Right atrium auricular region (tissue), 2 donors: ENCODE results near the gene TLK2. TPM values are rescaled to one million over a fixed set of nuclear protein-coding genes. Genes with fewer than 3 reads are reported as not detected.

Experiments used
- DNase-seq: peaks from one replicate; pipeline ENCODE4 v3.0.0-alpha.2; 2019; ENCODE audit warnings: low spot score
- H3K27ac ChIP-seq, 2 donors: fragments of 200-600 bp; sonication (generic); 1 replicate in 1 of 2; 2 replicates in 1 of 2; pipeline ENCODE4 v1.5.1; 2016 to 2019
- H3K27me3 ChIP-seq, 2 donors: fragments of 200-600 bp; sonication (generic); one replicate each; pipeline versions ENCODE4 v1.5.1 to v1.6.0; 2017 to 2019
- H3K36me3 ChIP-seq: fragments of 200-600 bp; sonication (generic); one replicate; pipeline ENCODE4 v1.5.1; 2016
- H3K4me1 ChIP-seq, 2 donors: fragments of 200-600 bp; sonication (generic); one replicate each; pipeline versions ENCODE4 v1.5.1 to v1.6.0; 2017 to 2019
- H3K4me3 ChIP-seq, 2 donors: fragments of 200-600 bp; sonication (generic); 1 replicate in 1 of 2; 2 replicates in 1 of 2; pipeline ENCODE4 v1.5.1; 2017 to 2019; ENCODE audit warnings: mild to moderate bottlenecking in 1 of 2, moderate library complexity in 1 of 2
- H3K9me3 ChIP-seq, 2 donors: fragments of 200-600 bp; sonication (generic); one replicate each; pipeline ENCODE4 v1.5.1; 2019
- total RNA-seq, 2 donors: library from RNA; depleted of rRNA; stranded (reverse); fragments of >200 nt; gene quantifications; one replicate each; pipeline ENCODE4 v1.1.0, GENCODE V29; 2016
- TF ChIP-seq, protein P1 (sequence below), 2 donors: fragments of 200-600 bp; sonication (generic); IDR thresholded peaks; one replicate each; pipeline ENCODE4 v1.5.1; 2019; ENCODE audit warnings: antibody characterized with exemption in 2 of 2

TLK2 gene
- total RNA-seq, 2 donors from 2014 or later = 22.3 to 28.3 TPM

DNA sequence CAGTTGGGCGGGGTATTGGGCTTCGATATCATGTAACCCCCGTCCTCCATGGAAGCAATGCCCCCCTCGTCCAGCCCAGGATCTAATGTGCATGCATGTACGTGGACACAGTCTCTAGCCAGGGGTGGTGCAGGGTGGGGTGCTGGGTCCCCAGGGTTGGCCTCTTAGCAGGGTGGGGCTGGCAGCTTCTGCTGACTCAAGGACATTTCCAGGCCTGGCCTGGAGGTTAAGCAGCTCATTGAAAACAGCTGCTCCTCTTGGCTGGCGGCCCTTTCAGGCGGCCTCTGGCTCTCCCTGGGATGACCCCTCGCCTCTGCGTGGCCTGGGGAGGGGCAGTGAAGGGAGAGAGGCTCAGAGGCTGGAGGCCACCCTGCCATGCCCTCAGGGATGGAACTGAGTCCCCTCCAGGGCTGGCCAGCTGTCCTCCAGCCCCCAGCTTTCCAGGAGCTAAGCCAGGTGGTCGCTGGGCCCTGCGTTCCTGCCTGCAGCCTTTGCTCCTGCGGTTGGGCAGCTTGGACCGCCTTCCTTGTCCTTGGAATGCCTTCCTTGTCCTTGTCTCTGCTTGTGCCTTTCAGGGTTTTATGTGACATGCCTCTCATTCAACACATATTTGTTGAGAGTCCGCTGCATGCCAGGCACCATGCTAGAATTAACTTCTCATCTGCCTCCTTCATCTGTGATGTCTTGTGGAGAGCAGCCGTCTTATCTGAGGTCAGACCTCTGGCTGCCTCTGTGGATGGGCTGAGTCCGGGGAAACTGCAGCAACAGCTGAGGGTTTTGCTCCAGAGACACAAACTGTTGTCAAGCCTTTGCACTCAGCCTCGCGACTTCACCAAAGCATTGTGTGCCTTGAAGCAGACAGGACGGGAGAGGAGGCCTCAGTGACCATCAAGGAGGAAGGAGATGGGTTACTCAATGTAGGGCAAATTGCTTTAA is 175.5 kb downstream of the TLK2 start:
- TF ChIP-seq, protein P1, sequence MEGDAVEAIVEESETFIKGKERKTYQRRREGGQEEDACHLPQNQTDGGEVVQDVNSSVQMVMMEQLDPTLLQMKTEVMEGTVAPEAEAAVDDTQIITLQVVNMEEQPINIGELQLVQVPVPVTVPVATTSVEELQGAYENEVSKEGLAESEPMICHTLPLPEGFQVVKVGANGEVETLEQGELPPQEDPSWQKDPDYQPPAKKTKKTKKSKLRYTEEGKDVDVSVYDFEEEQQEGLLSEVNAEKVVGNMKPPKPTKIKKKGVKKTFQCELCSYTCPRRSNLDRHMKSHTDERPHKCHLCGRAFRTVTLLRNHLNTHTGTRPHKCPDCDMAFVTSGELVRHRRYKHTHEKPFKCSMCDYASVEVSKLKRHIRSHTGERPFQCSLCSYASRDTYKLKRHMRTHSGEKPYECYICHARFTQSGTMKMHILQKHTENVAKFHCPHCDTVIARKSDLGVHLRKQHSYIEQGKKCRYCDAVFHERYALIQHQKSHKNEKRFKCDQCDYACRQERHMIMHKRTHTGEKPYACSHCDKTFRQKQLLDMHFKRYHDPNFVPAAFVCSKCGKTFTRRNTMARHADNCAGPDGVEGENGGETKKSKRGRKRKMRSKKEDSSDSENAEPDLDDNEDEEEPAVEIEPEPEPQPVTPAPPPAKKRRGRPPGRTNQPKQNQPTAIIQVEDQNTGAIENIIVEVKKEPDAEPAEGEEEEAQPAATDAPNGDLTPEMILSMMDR (IDR thresholded peaks at IDR 0.05) = no peak
- no peak overlapping the region for H3K4me3 ChIP-seq
- DNase-seq = peak; percentile 77
- H3K27ac ChIP-seq = no peak overlapping the region
- H3K36me3 ChIP-seq = no peaks in the 10 kb centered on the region
- no peaks in the 10 kb centered on the region for H3K9me3 ChIP-seq
- no peaks in the 10 kb centered on the region for H3K27me3 ChIP-seq
- peaks cover 0 to 33% of the 10 kb centered on the region in 2 donors for H3K4me1 ChIP-seq

DNA sequence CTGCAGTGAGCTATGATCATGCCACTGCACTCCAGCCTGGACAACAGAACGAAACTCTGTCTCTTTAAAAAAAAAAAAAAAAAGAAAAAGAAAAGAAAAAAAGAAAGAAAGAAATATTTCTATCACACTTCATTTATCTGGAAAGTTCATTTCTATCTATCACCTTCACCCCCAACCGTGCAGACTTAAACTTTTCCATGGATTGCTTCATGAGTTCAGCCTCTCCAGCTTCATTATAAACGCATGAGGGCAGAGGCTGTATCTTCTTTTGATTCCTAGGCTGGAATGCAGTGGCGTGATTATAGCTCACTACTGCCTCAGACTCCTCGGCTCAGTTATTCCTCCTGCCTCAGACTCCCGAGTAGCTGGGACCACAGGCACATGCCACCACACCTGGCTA is 177.0 kb downstream of the TLK2 start:
- no peak overlapping the region for H3K4me3 ChIP-seq
- DNase-seq = no peak
- H3K27me3 ChIP-seq = no peaks in the 10 kb centered on the region
- peaks cover 0 to 29% of the 10 kb centered on the region in 2 donors for H3K4me1 ChIP-seq
- TF ChIP-seq, protein P1 (IDR thresholded peaks at IDR 0.05) = no peak
- peaks cover 0 to 6% of the 10 kb centered on the region in 2 donors for H3K9me3 ChIP-seq
- no peak overlapping the region for H3K27ac ChIP-seq
- H3K36me3 ChIP-seq = no peaks in the 10 kb centered on the region

DNA sequence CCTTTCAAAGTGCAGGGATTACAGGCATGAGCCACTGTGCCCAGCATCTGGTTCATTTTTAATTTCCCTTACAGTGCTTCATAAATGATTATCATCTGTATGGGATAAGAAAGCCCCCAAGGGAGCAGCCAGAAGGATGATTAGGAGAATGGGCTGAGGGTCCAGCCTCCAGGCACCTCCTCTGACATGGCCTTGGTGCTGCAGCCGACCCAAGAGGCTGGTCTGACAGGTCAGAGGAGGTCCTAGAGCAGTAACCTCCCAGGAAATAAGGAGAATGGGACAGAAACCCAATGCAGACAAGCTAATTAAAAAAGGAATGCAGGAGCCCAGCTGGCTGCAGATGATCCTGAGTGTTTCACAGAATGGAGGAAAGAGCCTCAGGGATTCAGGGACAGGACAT is 177.8 kb downstream of the TLK2 start:
- DNase-seq = no peak
- Histone ChIP-seq H3K9me3 (peaks cover 0 to 12% of the 10 kb centered on the region in 2 donors), H3K27me3 (no peaks in the 10 kb centered on the region), H3K4me3 (no peak overlapping the region), H3K27ac (no peak overlapping the region), H3K4me1 (peaks cover 0 to 29% of the 10 kb centered on the region in 2 donors), H3K36me3 (no peaks in the 10 kb centered on the region)
- TF ChIP-seq, protein P1 (IDR thresholded peaks at IDR 0.05) = no peak

DNA sequence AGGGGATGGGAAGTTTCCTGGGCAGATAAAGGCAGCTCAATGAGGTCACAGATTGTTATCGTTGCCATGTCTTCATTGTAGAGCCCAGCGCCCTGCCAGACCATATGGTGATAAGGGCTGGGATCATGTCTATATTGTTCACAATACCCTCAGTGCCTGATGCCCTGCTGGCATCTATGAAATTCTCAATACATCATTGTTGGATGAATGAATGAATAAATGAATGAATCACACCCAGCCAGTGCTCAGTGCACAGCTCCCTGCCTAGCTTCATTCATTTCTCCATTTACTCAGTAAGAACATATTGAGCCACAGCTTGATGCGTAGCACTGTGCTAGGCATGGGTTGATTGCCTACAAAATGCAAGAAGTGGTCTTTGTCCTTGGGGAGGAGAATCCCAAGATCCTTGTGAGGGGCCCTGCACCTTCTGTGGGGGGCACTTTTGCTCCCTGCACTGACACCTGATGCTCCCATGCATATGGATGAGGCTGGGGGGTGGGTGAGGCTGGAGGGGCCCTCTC is 178.6 kb downstream of the TLK2 start:
- H3K9me3 ChIP-seq = peaks cover 0 to 12% of the 10 kb centered on the region in 2 donors
- DNase-seq = no peak
- H3K4me1 ChIP-seq = peaks cover 0 to 26% of the 10 kb centered on the region in 2 donors
- TF ChIP-seq, protein P1 (IDR thresholded peaks at IDR 0.05) = no peak
- no peak overlapping the region for H3K4me3 ChIP-seq
- no peaks in the 10 kb centered on the region for H3K27me3 ChIP-seq
- H3K36me3 ChIP-seq = no peaks in the 10 kb centered on the region
- no peak overlapping the region for H3K27ac ChIP-seq

DNA sequence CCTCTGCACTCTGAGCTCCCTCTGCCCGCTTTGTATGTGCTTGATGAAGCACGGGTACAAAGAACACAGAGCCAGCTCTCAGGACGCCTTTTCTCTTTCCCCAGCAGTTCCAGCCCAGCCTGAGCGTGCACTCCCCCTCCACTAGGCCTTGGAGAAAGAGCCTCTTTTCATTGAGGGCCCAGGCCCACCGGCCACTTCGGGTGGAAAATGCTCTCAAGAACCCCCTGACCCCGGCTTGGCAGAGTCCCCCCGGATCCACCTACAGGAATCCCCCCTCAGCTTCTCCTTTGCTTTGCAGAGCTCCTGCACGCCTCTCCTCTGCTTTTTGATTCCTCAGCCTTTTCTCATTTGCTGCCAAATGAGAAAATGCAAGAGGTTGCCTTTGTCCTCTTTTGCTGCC is 179.1 kb downstream of the TLK2 start:
- TF ChIP-seq, protein P1 (IDR thresholded peaks at IDR 0.05) = no peak
- Histone ChIP-seq H3K36me3 (no peaks in the 10 kb centered on the region), H3K4me1 (peaks cover 0 to 21% of the 10 kb centered on the region in 2 donors), H3K9me3 (peaks cover 0 to 12% of the 10 kb centered on the region in 2 donors), H3K4me3 (no peak overlapping the region), H3K27me3 (no peaks in the 10 kb centered on the region), H3K27ac (no peak overlapping the region)
- DNase-seq = no peak
